ENCODE results near the gene FOXL3. TPM values are rescaled to one million over a fixed set of nuclear protein-coding genes. Genes with fewer than 3 reads are reported as not detected.

The FOXL3 gene
- total and polyA plus RNA-seq, 2 experiments from 2014 or later: not detected

DNA sequence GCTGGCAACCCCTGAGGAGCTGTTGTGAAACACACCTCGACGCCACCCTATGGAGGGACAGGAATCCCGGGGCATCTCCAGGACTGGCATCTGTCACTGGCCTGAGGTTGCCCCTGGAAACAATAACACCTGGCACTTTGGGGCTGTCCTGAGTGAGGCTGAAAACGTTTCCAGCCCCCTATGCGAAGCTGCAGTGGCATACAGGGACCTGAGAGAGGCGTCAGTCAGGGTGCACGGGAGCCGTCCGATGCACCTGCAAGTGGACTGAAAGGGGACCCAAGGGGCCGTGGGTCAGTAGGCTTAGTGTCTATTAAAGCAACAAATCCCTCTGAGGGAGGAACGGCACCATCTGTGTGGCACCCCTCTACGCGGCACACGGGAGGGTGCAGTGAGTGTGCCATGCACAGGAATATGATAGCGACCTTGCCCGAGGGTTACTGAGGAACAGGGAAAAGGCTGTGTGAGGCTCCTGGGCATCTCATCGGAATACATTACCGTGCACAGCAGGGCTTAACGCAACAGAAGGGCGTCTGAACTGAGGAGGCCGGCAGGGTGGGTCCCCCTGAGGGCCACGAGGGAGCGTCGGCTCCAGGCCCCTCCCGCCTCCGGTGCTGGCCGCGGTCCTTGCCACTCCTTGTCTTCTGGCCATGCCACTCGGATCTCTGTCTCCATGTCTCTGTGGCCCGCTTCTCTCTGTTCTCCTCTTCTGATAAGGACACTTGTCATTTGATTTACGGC is 50.4 kb downstream of the FOXL3 start (continued):
- TF ChIP-seq, protein P1, sequence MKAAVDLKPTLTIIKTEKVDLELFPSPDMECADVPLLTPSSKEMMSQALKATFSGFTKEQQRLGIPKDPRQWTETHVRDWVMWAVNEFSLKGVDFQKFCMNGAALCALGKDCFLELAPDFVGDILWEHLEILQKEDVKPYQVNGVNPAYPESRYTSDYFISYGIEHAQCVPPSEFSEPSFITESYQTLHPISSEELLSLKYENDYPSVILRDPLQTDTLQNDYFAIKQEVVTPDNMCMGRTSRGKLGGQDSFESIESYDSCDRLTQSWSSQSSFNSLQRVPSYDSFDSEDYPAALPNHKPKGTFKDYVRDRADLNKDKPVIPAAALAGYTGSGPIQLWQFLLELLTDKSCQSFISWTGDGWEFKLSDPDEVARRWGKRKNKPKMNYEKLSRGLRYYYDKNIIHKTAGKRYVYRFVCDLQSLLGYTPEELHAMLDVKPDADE (IDR thresholded peaks at IDR 0.05): no peak
- no peak for TF ChIP-seq ZNF114 (CRISPR knock-in tag; IDR thresholded peaks at IDR 0.05)

Other genes with a start within 250 kb of the FOXL3 start
- 24.8 and 26.8 TPM in 2 replicates for gene FAM20C, start 97.6 kb upstream of the FOXL3 start, total RNA-seq (2014; rRNA removed; shearing (Covaris generic))
- gene FAM20C, start 97.6 kb upstream of the FOXL3 start, polyA plus RNA-seq (2016; fragmentation: Nextera tagmentation; extraction: Ambion mirVana): 7.6 and 8.0 TPM in 2 replicates
- 32.2 and 43.1 TPM in 2 replicates for gene PDGFA, start 229.7 kb downstream of the FOXL3 start, total RNA-seq (2014; rRNA removed; shearing (Covaris generic))
- gene PDGFA, start 229.7 kb downstream of the FOXL3 start, polyA plus RNA-seq (2016; fragmentation: Nextera tagmentation; extraction: Ambion mirVana): 35.6 and 39.5 TPM in 2 replicates

All from GM23338 (cell line).